Measurements from ENCODE around the gene CHPF.

DNA sequence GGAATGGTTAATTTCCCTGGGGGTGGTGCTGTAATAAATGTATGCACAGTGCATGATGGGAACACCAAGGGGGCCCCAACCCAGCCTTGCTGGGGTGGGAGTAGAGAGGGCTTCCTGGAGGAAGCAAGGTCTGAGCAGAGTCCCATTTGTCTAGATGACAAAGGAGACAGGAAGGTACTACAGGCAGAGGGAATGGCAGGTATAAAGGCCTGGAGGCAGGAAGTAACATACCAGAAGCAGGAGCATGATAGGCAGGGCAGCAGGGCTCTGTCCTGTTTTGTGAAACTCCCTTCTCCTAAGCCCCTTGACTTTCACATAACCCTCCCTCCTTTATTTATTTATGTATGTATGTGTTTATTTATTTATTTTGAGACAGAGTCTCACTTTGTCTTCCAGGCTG is 41.0 kb downstream of the CHPF start:
- TF ChIP-seq, protein P1, sequence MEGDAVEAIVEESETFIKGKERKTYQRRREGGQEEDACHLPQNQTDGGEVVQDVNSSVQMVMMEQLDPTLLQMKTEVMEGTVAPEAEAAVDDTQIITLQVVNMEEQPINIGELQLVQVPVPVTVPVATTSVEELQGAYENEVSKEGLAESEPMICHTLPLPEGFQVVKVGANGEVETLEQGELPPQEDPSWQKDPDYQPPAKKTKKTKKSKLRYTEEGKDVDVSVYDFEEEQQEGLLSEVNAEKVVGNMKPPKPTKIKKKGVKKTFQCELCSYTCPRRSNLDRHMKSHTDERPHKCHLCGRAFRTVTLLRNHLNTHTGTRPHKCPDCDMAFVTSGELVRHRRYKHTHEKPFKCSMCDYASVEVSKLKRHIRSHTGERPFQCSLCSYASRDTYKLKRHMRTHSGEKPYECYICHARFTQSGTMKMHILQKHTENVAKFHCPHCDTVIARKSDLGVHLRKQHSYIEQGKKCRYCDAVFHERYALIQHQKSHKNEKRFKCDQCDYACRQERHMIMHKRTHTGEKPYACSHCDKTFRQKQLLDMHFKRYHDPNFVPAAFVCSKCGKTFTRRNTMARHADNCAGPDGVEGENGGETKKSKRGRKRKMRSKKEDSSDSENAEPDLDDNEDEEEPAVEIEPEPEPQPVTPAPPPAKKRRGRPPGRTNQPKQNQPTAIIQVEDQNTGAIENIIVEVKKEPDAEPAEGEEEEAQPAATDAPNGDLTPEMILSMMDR (IDR thresholded peaks at IDR 0.05; ENCODE audit: insufficient read depth, low read length, poor library complexity, severe bottlenecking) = no peak
- TF ChIP-seq EZH2phosphoT487 (conservative IDR thresholded peaks at IDR 0.05; ENCODE audit: low read length) = no peak

Data from SU-DHL-6 (cell line).